Activated naive CD4-positive, alpha-beta T cell treated with anti-CD3 and anti-CD28 coated beads, Interleukin-2, amount 10 ng/mL, durations not matched to agents 7 days and 5 days (primary cell): ENCODE results near the gene MPLKIP.

ENCODE experiments used
- CTCF ChIA-PET: fragments of 350-600 bp; sonication (Branson Sonifier 250); formaldehyde crosslinking; loops from one replicate; lab custom pipeline; 2021; ENCODE audit warnings: antibody characterized with exemption; lab: Charles Lee
- DNase-seq: peaks from one replicate; pipeline ENCODE4 v3.0.0-alpha.2; 2020
- H3K27ac Mint-ChIP-seq: one replicate; pipeline ENCODE4 v1.8.0; 2021; ENCODE audit warnings: mild to moderate bottlenecking, moderate library complexity, mixed read lengths
- H3K27me3 Mint-ChIP-seq: one replicate; pipeline ENCODE4 v1.8.0; 2021; ENCODE audit warnings: mild to moderate bottlenecking, mixed read lengths
- H3K36me3 Mint-ChIP-seq: one replicate; pipeline ENCODE4 v1.8.0; 2021; ENCODE audit warnings: mixed read lengths
- H3K4me1 Mint-ChIP-seq: one replicate; pipeline ENCODE4 v1.8.0; 2021; ENCODE audit warnings: mixed read lengths
- H3K4me3 Mint-ChIP-seq: one replicate; pipeline ENCODE4 v1.8.0; 2021; ENCODE audit warnings: mild to moderate bottlenecking, moderate library complexity, mixed read lengths
- H3K9me3 Mint-ChIP-seq: one replicate; pipeline ENCODE4 v1.8.0; 2021; ENCODE audit warnings: mixed read lengths

The MPLKIP gene

GRCh38 chr7:40105879-40106473 is 28.4 kb downstream of the MPLKIP start:
- H3K27ac Mint-ChIP-seq = no peak overlapping the region
- H3K4me1 Mint-ChIP-seq = no peaks in the 10 kb centered on the region
- H3K9me3 Mint-ChIP-seq = no peaks in the 10 kb centered on the region
- CTCF ChIA-PET = no interaction called here
- H3K4me3 Mint-ChIP-seq = no peak overlapping the region
- no peak for DNase-seq
- H3K27me3 Mint-ChIP-seq = no peaks in the 10 kb centered on the region
- no peaks in the 10 kb centered on the region for H3K36me3 Mint-ChIP-seq

- no peaks in the 10 kb centered on the region for H3K9me3 Mint-ChIP-seq
- H3K36me3 Mint-ChIP-seq = no peaks in the 10 kb centered on the region
- H3K27me3 Mint-ChIP-seq = no peaks in the 10 kb centered on the region
- no peak for DNase-seq
- CTCF ChIA-PET = no interaction called here
- no peaks in the 10 kb centered on the region for H3K4me1 Mint-ChIP-seq
- H3K27ac Mint-ChIP-seq = no peak overlapping the region
- no peak overlapping the region for H3K4me3 Mint-ChIP-seq
Observed at GRCh38 chr7:40102897-40103296, 31.5 kb downstream of the MPLKIP start.

- H3K27me3 Mint-ChIP-seq = no peaks in the 10 kb centered on the region
- no peak overlapping the region for H3K27ac Mint-ChIP-seq
- CTCF ChIA-PET = no interaction called here
- H3K9me3 Mint-ChIP-seq = no peaks in the 10 kb centered on the region
- H3K4me3 Mint-ChIP-seq = no peak overlapping the region
- DNase-seq = no peak
- no peaks in the 10 kb centered on the region for H3K36me3 Mint-ChIP-seq
- H3K4me1 Mint-ChIP-seq = no peaks in the 10 kb centered on the region
Observed at GRCh38 chr7:40101201-40101600, 33.2 kb downstream of the MPLKIP start.

- H3K36me3 Mint-ChIP-seq = peaks cover 6% of the 10 kb centered on the region
- no peak overlapping the region for H3K4me3 Mint-ChIP-seq
- no peaks in the 10 kb centered on the region for H3K4me1 Mint-ChIP-seq
- H3K9me3 Mint-ChIP-seq = no peaks in the 10 kb centered on the region
- H3K27ac Mint-ChIP-seq = no peak overlapping the region
- CTCF ChIA-PET = no interaction called here
- no peak for DNase-seq
- no peaks in the 10 kb centered on the region for H3K27me3 Mint-ChIP-seq
Observed at GRCh38 chr7:40099837-40100236, 34.6 kb downstream of the MPLKIP start.

GRCh38 chr7:40098810-40099209 is 35.6 kb downstream of the MPLKIP start:
- Mint-ChIP-seq H3K9me3 (no peaks in the 10 kb centered on the region), H3K36me3 (peaks cover 16% of the 10 kb centered on the region), H3K4me1 (no peaks in the 10 kb centered on the region), H3K27me3 (no peaks in the 10 kb centered on the region), H3K4me3 (no peak overlapping the region), H3K27ac (no peak overlapping the region)
- no peak for DNase-seq
- CTCF ChIA-PET = no interaction called here

- H3K27ac Mint-ChIP-seq = no peak overlapping the region
- CTCF ChIA-PET = no interaction called here
- H3K27me3 Mint-ChIP-seq = no peaks in the 10 kb centered on the region
Observed at GRCh38 chr7:40097728-40098127, 36.7 kb downstream of the MPLKIP start.

GRCh38 chr7:40095695-40096327 is 38.6 kb downstream of the MPLKIP start:
- H3K4me3 Mint-ChIP-seq = no peak overlapping the region
- H3K27ac Mint-ChIP-seq = no peak overlapping the region
- peaks cover 29% of the 10 kb centered on the region for H3K36me3 Mint-ChIP-seq
- H3K27me3 Mint-ChIP-seq = no peaks in the 10 kb centered on the region
- DNase-seq = no peak
- H3K9me3 Mint-ChIP-seq = no peaks in the 10 kb centered on the region
- H3K4me1 Mint-ChIP-seq = no peaks in the 10 kb centered on the region
- CTCF ChIA-PET = no interaction called here

More at GRCh38 chr7:40097728-40098127, 36.7 kb downstream of the MPLKIP start:
- H3K4me3 Mint-ChIP-seq = no peak overlapping the region
- no peaks in the 10 kb centered on the region for H3K9me3 Mint-ChIP-seq
- DNase-seq = no peak
- H3K4me1 Mint-ChIP-seq = no peaks in the 10 kb centered on the region
- H3K36me3 Mint-ChIP-seq = peaks cover 22% of the 10 kb centered on the region

GRCh38 chr7:40095230-40095629 is 39.2 kb downstream of the MPLKIP start:
- DNase-seq = no peak
- Mint-ChIP-seq H3K4me3 (no peak overlapping the region), H3K36me3 (peaks cover 31% of the 10 kb centered on the region), H3K27ac (no peak overlapping the region), H3K4me1 (no peaks in the 10 kb centered on the region), H3K27me3 (no peaks in the 10 kb centered on the region), H3K9me3 (no peaks in the 10 kb centered on the region)
- CTCF ChIA-PET = no interaction called here

- Mint-ChIP-seq H3K4me1 (no peaks in the 10 kb centered on the region), H3K36me3 (peaks cover 39% of the 10 kb centered on the region), H3K4me3 (no peak overlapping the region), H3K27ac (no peak overlapping the region), H3K27me3 (no peaks in the 10 kb centered on the region), H3K9me3 (no peaks in the 10 kb centered on the region)
- no peak for DNase-seq
- CTCF ChIA-PET = no interaction called here
Observed at GRCh38 chr7:40093631-40094350, 40.6 kb downstream of the MPLKIP start.

- peaks cover 50% of the 10 kb centered on the region for H3K36me3 Mint-ChIP-seq
- CTCF ChIA-PET = no interaction called here
- no peak for DNase-seq
- H3K27ac Mint-ChIP-seq = no peak overlapping the region
- H3K4me3 Mint-ChIP-seq = no peak overlapping the region
- H3K9me3 Mint-ChIP-seq = no peaks in the 10 kb centered on the region
- H3K4me1 Mint-ChIP-seq = no peaks in the 10 kb centered on the region
- H3K27me3 Mint-ChIP-seq = no peaks in the 10 kb centered on the region
Observed at GRCh38 chr7:40092182-40092581, 42.2 kb downstream of the MPLKIP start.

GRCh38 chr7:40077849-40078248 is 56.6 kb downstream of the MPLKIP start:
- Mint-ChIP-seq H3K4me3 (no peak overlapping the region), H3K4me1 (no peaks in the 10 kb centered on the region), H3K36me3 (no peaks in the 10 kb centered on the region), H3K27ac (no peak overlapping the region), H3K9me3 (no peaks in the 10 kb centered on the region), H3K27me3 (no peaks in the 10 kb centered on the region)
- DNase-seq = no peak
- CTCF ChIA-PET = no interaction called here
